ENCODE results near the gene HDAC5. TPM values are rescaled to one million over a fixed set of nuclear protein-coding genes. Genes with fewer than 3 reads are reported as not detected.

Gene HDAC5
- total RNA-seq, 6 experiments from 2014 or later, result 12.0 to 26.4 (median 15.5) TPM

DNA sequence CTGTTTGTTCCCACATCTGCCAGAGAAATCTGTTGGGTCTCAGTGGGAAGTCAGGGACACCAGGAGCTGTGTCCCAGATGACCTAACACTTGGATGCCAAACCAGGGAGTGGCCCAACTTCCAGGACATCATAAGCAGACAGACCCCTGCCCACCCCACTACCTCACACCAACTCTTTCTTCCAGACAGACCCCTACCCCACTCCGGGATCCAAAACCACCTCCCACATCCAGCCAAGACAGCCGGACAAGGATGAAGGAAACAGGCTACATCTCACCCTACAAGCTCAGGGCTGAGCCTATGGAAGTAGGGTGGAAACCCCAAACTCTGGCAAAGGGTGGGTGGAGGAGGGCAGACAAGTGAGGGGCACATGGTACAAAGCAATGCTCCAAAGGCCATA lies 3.6 kb downstream of the HDAC5 start:
- 100% methylated on average over 1 of the region's 2 CpGs for WGBS (ENCODE audit: insufficient coverage, low coverage, low lambda C conversion rate, missing lambda C conversion rate)
- no peaks in the 10 kb centered on the region for H3K9me3 ChIP-seq
- H3K27ac ChIP-seq, result no peak overlapping the region
- DNase-seq (no peak), ATAC-seq (no peak)
- no peak overlapping the region for H3K4me3 ChIP-seq
- peaks cover 0 to 7% (median 0%) of the 10 kb centered on the region in 4 donors for H3K4me1 ChIP-seq
- no peak for TF ChIP-seq POLR2A (IDR thresholded peaks at IDR 0.05)
- no peak for TF ChIP-seq CTCF (IDR thresholded peaks at IDR 0.05)
- intact Hi-C loops (cut with DNase I), result no loop called here
- no peaks in the 10 kb centered on the region for H3K27me3 ChIP-seq
- no peaks in the 10 kb centered on the region for H3K36me3 ChIP-seq

GRCh38 chr17:44119062-44119461 lies 4.4 kb downstream of the HDAC5 start:
- intact Hi-C loops (cut with DNase I), result no loop called here
- ATAC-seq (no peak), DNase-seq (no peak)
- Histone ChIP-seq H3K4me3 (no peak overlapping the region), H3K9me3 (no peaks in the 10 kb centered on the region), H3K27me3 (no peaks in the 10 kb centered on the region), H3K27ac (no peak overlapping the region), H3K36me3 (no peaks in the 10 kb centered on the region), H3K4me1 (peaks cover 0 to 7% (median 0%) of the 10 kb centered on the region in 4 donors)
- TF ChIP-seq CTCF (IDR thresholded peaks at IDR 0.05) (no peak), POLR2A (IDR thresholded peaks at IDR 0.05) (no peak)
- no CpG with 5 or more reads among the region's 5 CpGs for WGBS (ENCODE audit: insufficient coverage, low coverage, low lambda C conversion rate, missing lambda C conversion rate)

DNA sequence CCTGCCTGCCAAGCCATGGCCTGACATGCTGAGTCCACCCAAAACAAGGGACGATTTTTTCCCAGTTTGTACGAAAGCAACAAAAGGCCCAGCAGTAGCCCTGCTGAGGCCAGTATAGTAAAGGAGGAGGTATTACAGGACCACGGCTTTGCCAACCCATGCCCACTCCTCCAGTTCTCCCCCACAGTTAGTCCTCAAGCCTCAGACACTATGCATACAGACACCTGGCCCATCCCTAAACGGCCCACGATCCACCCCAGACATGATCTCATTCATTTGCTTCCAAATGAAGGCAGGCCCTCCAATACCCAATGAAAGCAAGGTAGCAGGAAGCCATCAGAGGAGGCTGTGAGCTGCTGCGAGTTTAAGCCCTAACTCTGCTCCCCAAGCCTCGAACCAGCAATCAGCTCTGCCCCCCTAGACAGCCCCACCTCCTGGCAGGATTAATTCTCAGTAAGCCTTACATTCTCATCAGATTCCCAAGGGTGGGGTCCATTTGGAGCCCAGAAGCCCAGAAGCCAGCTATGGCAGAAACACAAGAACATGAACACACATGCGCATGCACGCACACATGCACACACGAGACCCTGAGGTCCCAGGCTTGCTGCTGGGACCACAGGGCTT lies 4.9 kb downstream of the HDAC5 start:
- no peaks in the 10 kb centered on the region for H3K27me3 ChIP-seq
- DNase-seq, result no peak
- TF ChIP-seq CTCF (IDR thresholded peaks at IDR 0.05) (no peak), POLR2A (IDR thresholded peaks at IDR 0.05) (no peak)
- no peak overlapping the region for H3K4me3 ChIP-seq
- WGBS (ENCODE audit: insufficient coverage, low coverage, low lambda C conversion rate, missing lambda C conversion rate), result 75% methylated on average over 4 of the region's 10 CpGs
- H3K27ac ChIP-seq, result no peak overlapping the region
- ATAC-seq, result no peak
- H3K4me1 ChIP-seq, result peaks cover 0 to 7% (median 0%) of the 10 kb centered on the region in 4 donors
- H3K9me3 ChIP-seq, result no peaks in the 10 kb centered on the region
- intact Hi-C loops (cut with DNase I), result no loop called here
- no peaks in the 10 kb centered on the region for H3K36me3 ChIP-seq

- intact Hi-C loops (cut with DNase I), result no loop called here
- no peak for TF ChIP-seq POLR2A (IDR thresholded peaks at IDR 0.05)
- no peaks in the 10 kb centered on the region for H3K27me3 ChIP-seq
- no peak for DNase-seq
- 63% methylated on average over 15 of the region's 18 CpGs for WGBS (ENCODE audit: insufficient coverage, low coverage, low lambda C conversion rate, missing lambda C conversion rate)
- no peaks in the 10 kb centered on the region for H3K36me3 ChIP-seq
- no peak for ATAC-seq
- peaks cover 0 to 3% (median 0%) of the 10 kb centered on the region in 4 donors for H3K4me1 ChIP-seq
- no peak overlapping the region for H3K4me3 ChIP-seq
- H3K9me3 ChIP-seq, result no peaks in the 10 kb centered on the region
- no peak overlapping the region for H3K27ac ChIP-seq
These were observed 6.1 kb downstream of the HDAC5 start for GRCh38 chr17:44117351-44117750.

- Histone ChIP-seq H3K4me1 (peaks cover 0 to 14% (median 3%) of the 10 kb centered on the region in 4 donors), H3K9me3 (no peaks in the 10 kb centered on the region), H3K27ac (no peak overlapping the region), H3K27me3 (no peaks in the 10 kb centered on the region), H3K36me3 (no peaks in the 10 kb centered on the region), H3K4me3 (no peak overlapping the region)
- TF ChIP-seq POLR2A (IDR thresholded peaks at IDR 0.05) (no peak), CTCF (IDR thresholded peaks at IDR 0.05) (peak; percentile 59 to 70 (median 64))
- no peak for ATAC-seq
- no peak for DNase-seq
- WGBS (ENCODE audit: insufficient coverage, low coverage, low lambda C conversion rate, missing lambda C conversion rate), result 63% methylated on average over 3 of the region's 11 CpGs
- intact Hi-C loops (cut with DNase I), result no loop called here
These were observed 7.6 kb downstream of the HDAC5 start for GRCh38 chr17:44115585-44116415.

Measured in right lobe of liver (tissue), 6 donors.